Testis (tissue), 2 donors: ENCODE results near the gene MYLK.

Experiments used
- POLR2A ChIP-seq: fragments of 450-650 bp; IDR thresholded peaks from one replicate; pipeline ENCODE4 v1.6.1; 2017; ENCODE audit warnings: antibody characterized with exemption, mild to moderate bottlenecking, moderate library complexity
- TF ChIP-seq, protein P1 (sequence below), 3 experiments: fragments of 450-650 bp in 2 of 3; fragments of 200-600 bp in 1 of 3; sonication (generic) in 1 of 3; IDR thresholded peaks; one replicate each; pipeline ENCODE4 v1.5.1; 2016 to 2019; ENCODE audit warnings: antibody characterized with exemption in 3 of 3, mild to moderate bottlenecking in 2 of 3, moderate library complexity in 1 of 3

DNA sequence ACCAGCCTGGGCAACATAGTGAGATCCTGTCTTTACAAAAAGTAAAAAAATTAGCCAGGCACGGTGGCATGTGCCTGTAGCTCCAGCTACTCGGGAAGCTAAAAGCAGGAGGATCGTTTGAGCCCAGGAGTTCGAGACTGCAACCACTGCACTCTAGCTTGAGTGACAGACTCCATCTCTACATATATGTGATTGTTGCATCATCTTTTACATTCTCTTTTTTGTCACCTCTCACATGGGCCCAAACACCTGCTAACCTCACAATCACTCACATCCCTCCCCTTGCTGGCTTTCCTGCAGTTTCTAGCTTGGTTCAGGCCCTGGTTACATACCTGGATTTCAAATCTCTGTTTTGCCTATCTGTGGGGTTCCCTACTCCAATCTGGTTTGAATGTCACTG, 19.4 kb downstream of the MYLK start:
- TF ChIP-seq, protein P1, sequence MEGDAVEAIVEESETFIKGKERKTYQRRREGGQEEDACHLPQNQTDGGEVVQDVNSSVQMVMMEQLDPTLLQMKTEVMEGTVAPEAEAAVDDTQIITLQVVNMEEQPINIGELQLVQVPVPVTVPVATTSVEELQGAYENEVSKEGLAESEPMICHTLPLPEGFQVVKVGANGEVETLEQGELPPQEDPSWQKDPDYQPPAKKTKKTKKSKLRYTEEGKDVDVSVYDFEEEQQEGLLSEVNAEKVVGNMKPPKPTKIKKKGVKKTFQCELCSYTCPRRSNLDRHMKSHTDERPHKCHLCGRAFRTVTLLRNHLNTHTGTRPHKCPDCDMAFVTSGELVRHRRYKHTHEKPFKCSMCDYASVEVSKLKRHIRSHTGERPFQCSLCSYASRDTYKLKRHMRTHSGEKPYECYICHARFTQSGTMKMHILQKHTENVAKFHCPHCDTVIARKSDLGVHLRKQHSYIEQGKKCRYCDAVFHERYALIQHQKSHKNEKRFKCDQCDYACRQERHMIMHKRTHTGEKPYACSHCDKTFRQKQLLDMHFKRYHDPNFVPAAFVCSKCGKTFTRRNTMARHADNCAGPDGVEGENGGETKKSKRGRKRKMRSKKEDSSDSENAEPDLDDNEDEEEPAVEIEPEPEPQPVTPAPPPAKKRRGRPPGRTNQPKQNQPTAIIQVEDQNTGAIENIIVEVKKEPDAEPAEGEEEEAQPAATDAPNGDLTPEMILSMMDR (IDR thresholded peaks at IDR 0.05): no peak
- no peak for TF ChIP-seq POLR2A
